NOMO-1 treated with DMSO at 0.1 percent for 48 hours (cell line): ENCODE measurements around the gene SNRNP27.
"Not testable (repeated sequence)": the region's sequence is repeated elsewhere in the genome, so short reads cannot be mapped to it uniquely, and the experiment has no call there.

Experiments used
- DNase-seq: peaks from one replicate; lab custom pipeline; 2025; ENCODE audit not compliant: unreplicated experiment; lab: John Stamatoyannopoulos, UW

Gene SNRNP27

DNA sequence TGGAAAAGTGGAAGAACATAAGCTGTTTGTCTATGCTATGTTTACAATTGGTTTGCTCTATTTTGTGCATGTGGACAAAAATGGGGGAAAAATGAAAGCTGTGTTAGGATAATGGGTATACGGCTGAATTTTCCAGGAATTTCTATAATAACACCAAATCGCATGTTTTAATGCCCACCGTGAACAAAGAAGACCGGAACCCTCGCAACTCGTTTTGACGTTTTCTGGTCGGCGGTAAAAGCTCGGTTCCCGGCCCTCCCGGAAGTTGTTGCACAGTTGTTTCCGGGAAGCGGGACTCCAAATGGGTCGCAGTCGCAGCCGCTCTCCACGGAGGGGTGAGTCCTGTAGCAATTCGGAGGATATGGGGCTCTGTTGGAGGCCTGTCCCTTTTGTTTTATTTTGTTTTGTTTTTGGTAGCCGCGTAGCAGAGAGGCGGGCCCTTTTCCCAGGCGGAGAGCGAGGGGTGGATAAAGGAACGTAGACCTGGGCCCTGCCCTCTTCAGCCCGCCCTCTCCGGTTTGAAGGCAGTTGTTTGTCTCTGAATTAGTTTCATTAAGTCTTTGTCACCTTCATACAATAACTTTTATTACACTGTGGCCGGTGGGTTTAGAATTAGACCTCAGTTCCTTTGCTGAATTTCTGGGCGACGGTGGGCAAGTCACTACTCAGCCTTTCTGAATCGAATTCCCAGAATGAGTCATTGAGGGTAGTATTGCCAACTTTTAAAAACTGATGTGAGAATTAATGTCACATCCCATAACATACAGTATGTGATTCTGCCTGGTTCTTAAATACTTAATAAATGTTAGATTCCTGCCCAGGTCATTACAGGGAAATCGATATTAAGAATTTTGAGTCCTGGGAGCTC is at the start of gene SNRNP27:
TSS of gene SNRNP27 (plus strand) at position 273 of the 868 bp plus-strand sequence. CDS start at position 302, 29 bp downstream.
- DNase-seq, result peak; percentile 65

GRCh38 chr2:69843993-69844392 is 49.8 kb upstream of the SNRNP27 start:
- no peak for DNase-seq

GRCh38 chr2:69844560-69844959 is 49.2 kb upstream of the SNRNP27 start:
- no peak for DNase-seq

- DNase-seq, result no peak
Observed at GRCh38 chr2:69846182-69847067, 47.3 kb upstream of the SNRNP27 start.

DNA sequence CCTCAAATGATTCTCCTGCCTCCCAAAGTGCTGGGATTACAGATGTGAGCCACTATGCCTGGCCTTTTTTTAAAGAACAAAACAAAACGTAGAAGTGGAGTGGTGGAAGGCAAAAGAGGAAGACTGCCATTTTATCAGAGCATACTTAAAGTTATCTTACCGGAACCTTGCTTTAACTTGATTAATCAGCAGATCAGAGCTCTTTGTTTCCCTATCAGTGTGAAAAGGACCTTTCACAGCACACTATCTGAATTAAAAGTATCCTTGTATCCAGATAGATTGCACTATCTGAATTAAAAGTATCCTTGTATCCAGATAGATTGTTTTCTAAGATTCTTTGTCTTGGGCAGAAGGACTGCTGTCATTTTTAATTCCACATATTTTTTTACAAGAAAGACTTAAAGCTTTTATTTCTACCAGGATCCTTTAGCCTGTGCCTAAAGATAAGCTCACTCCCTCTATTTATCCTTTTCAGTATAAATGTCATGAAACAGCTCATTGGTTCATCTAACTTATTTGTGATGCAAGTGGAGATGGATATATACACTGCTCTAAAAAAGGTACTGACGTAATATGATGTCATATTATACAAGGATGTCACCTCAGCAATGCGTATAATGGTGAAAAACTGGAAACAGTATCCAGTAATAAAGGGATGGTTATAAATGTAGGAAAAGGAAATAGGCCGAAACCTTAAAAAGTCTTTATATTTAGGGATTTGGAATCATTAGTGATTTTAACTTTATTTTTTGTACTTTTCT is 46.5 kb upstream of the SNRNP27 start:
- no peak for DNase-seq

- no peak for DNase-seq
Observed at GRCh38 chr2:69848186-69848790, 45.5 kb upstream of the SNRNP27 start.

GRCh38 chr2:69858261-69858660 is 35.5 kb upstream of the SNRNP27 start:
- no peak for DNase-seq

DNA sequence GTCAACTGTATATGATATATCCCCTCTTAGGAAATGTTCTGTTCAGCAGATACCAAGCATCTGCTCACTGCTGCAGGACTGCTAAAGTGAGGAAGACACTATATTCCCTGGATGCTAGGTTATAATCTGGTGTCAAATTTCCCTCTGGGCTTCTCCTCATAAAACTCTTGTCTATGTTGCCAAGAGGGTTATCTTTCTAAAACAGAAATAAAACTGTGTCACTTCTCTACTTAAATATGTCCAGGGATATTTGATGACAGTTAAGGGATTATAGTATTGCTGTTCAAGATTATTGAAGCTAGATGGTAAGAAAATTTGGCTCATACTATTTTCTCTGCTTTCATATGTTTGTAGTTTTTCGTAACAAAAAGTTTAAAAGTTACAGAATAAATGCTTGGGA is 30.5 kb upstream of the SNRNP27 start:
- DNase-seq, result no peak

DNA sequence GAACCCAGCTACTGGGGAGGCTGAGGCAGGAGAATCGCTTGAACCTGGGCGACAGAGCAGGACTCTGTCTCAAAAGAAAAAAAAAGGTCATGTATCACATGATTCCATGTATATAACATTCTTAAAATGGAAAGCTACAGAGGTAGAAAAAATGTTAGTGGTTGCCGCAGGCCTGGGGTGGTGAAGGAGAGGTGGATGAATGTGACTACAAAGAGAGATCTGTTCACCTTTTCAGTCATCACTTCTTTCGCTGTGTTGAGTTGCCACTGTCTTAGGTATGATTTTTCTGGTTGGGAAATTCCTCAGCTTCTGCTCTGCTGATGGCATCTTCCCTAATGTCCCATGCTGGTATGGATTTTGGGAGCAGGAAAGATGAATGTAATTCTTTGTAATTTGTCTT is 5.3 kb upstream of the SNRNP27 start:
- DNase-seq, result no peak

DNA sequence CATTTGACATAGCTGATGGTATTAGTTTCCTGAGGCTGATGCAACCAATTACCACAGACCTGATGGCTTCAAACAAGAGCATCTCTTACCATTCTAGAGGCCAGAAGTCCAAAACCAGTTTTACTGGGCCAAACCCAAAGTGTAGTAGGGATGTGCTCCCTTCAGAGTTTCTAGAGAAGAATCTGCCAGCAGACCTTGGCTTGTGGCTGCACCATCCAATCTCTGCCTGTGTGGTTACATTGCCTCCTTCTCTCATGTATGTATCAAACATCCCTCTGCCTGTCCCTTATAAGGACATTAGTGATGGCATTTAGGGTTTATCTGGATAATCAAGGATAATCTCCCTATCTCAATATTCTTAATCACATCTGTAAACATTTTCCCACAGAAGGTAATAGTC is 4.5 kb upstream of the SNRNP27 start:
- DNase-seq, result no peak

GRCh38 chr2:69890881-69891280 is 2.9 kb upstream of the SNRNP27 start:
- no peak for DNase-seq

DNA sequence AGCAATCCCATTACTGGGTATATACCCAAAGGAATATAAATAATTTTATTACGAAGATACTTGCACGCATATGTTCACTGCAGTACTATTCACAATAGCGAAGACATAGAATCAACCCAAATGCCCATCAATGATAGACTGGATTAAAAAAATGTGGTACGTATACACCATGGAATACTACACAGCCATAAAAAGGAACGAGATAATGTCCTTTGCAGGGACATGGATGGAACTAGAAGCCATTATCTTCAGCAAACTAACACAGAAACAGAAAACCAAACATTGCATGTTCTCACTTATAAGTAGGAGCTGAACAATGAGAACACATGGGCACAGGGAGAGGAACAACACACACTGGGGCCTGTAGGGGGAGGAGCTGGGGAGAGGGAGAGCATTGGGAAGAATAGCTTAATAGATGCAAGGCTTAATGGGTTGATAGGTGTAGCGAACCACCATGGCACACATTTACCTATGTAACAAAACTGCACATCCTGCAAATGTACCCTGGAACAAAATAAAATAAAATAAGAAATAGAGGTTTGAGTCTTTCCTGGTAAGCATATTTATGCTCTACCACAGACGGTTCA is 825 bp upstream of the SNRNP27 start:
- DNase-seq, result not testable (repeated sequence)

DNA sequence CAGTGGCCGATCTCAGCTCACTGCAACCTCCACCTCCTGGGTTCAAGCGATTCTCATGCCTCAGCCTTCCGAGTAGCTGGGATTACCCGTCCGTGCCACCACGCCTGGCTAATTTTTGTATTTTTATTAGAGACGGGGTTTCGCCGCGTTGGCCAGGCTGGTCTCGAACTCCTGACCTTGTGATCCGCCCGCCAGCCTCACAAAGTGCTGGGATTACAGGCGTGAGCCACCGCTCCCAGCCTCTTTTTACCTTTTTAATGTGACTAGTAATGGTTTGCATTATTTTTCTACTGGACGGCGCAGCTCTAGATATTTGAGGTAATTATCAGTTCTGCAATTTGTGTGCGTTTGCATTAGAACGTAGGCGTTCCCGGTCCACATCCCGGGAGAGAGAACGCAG is 981 bp downstream of the SNRNP27 start:
- DNase-seq, result not testable (repeated sequence)

- DNase-seq, result peak; percentile 97
Observed at GRCh38 chr2:69902213-69902922, 8.6 kb downstream of the SNRNP27 start.

DNA sequence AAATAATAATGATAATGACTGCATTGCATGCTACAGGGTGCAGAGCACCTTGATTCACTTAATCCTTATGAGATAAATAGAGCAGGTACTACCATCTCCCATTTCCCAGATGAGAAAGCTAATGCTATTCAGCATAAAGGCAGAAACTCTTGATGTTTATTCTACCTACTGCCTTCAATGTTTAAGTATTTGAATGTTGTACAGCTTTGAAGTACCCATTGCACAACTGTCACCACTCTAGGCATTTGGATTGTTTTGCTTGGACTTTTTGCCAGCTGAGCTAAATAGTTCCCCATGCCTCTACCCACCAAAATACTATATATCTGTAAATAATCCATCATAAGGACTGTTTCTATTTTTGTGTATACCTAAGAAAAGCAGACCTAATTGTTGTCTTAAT is 13.5 kb downstream of the SNRNP27 start:
- no peak for DNase-seq

DNA sequence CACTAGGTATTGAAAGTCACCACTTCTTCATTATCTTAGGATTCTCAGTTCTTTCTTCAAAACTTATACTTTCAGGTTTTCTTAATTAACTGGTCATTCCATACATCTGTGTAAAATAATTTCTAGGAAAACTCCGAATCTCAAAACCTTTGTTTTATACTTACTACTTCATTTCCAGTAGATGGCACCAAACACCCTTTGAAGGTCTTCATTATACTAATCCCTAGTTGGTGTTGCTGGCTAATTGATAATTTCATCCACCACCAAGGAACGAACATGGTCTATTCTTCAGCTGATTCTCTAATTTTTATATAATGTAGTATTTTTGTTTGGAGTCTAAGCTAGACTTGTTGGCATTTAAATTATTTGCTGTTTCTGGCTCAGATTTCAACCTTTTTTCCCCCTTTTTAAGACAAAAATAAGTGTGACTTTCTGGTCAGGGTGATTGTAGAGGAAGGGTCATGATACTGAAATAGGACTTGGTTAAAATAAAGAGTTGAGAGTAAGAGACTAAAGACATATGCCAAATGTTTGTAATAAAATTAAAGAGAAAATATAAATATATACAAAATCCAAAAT is 18.3 kb downstream of the SNRNP27 start:
- peak; percentile 70 for DNase-seq

GRCh38 chr2:69914164-69914949 is 20.6 kb downstream of the SNRNP27 start:
- peak; percentile 100 for DNase-seq
